K562 (cell line): ENCODE data around the gene OR8B2. TPM values are rescaled to one million over a fixed set of nuclear protein-coding genes. Genes with fewer than 3 reads are reported as not detected.
A peak's percentile ranks its signal among the peaks of the same experiment; 100 is the strongest.

ENCODE experiments used
- FOXK2 ChIP-seq, 2 experiments: fragments of 450-650 bp; IDR thresholded peaks in 1 of 2; conservative IDR thresholded peaks in 1 of 2; 2 replicates each; pipeline ENCODE4 v1.6.1; 2016; ENCODE audit warnings: low read depth in 2 of 2, mild to moderate bottlenecking in 1 of 2
- HNRNPL ChIP-seq: fragments of 200-400 bp; formaldehyde crosslinking; IDR thresholded peaks from 2 replicates; pipeline ENCODE4 v1.6.1; 2017; ENCODE audit warnings: low read depth, mild to moderate bottlenecking, low read length
- MEF2D ChIP-seq: conservative IDR thresholded peaks from 2 replicates; pipeline ENCODE4 v1.6.1; 2016; ENCODE audit warnings: low read depth, missing genetic modification characterization, missing compliant biosample characterization
- MYC ChIP-seq, 2 experiments: fragments of 250-450 bp in 1 of 2; sonication (Bioruptor Pico) in 1 of 2; IDR thresholded peaks; 2 replicates each; pipeline versions ENCODE4 v1.5.1 to v1.6.1; 2012 to 2021; ENCODE audit warnings: low read depth in 2 of 2, borderline replicate concordance in 1 of 2, improper control_type of control experiment in 1 of 2, low read length in 1 of 2, mild to moderate bottlenecking in 1 of 2, moderate library complexity in 1 of 2
- PCBP2 ChIP-seq: fragments of 200-400 bp; formaldehyde crosslinking; IDR thresholded peaks from 2 replicates; pipeline ENCODE4 v1.6.1; 2018; ENCODE audit warnings: low read length, low read depth, mild to moderate bottlenecking, moderate library complexity; ENCODE audit not compliant: poor library complexity, severe bottlenecking
- RAD21 ChIP-seq, 2 experiments: fragments of 250-450 bp in 1 of 2; fragments of 450-650 bp in 1 of 2; sonication (Bioruptor Pico) in 1 of 2; formaldehyde crosslinking in 1 of 2; IDR thresholded peaks in 1 of 2; conservative IDR thresholded peaks in 1 of 2; 2 replicates each; pipeline versions ENCODE4 v1.4.0 to v1.8.0; 2020 to 2022; ENCODE audit warnings: mild to moderate bottlenecking in 2 of 2, moderate library complexity in 1 of 2
- RFX1 ChIP-seq: fragments of 450-650 bp; IDR thresholded peaks from 2 replicates; pipeline ENCODE4 v1.6.1; 2016; ENCODE audit warnings: mild to moderate bottlenecking, moderate library complexity
- SAFB2 ChIP-seq: fragments of 200-400 bp; formaldehyde crosslinking; IDR thresholded peaks from 2 replicates; pipeline ENCODE4 v1.6.1; 2018; ENCODE audit warnings: borderline replicate concordance, low read length, low read depth, moderate library complexity; ENCODE audit not compliant: severe bottlenecking
- SMC3 ChIP-seq: conservative IDR thresholded peaks from 2 replicates; pipeline ENCODE4 v1.6.1; 2011; ENCODE audit warnings: low read depth, low read length, improper control_type of control experiment; ENCODE audit not compliant: insufficient read depth
- ZBTB17 ChIP-seq: fragments of 450-650 bp; formaldehyde crosslinking; IDR thresholded peaks from 2 replicates; pipeline ENCODE4 v1.4.0; 2020; ENCODE audit warnings: mild to moderate bottlenecking
- ZFP36 ChIP-seq: fragments of 150-350 bp; IDR thresholded peaks from 2 replicates; pipeline ENCODE4 v1.6.1; 2018; ENCODE audit warnings: low read length, low read depth; ENCODE audit not compliant: partially characterized antibody
- ZNF384 ChIP-seq: IDR thresholded peaks from 2 replicates; pipeline ENCODE4 v1.6.1; 2012; ENCODE audit warnings: low read depth, low read length, improper control_type of control experiment
- polyA plus RNA-seq, 8 experiments: library from polyadenylated mRNA; depleted of rRNA in 4 of 8; stranded (reverse) in 5 of 8; unstranded in 3 of 8; fragments of >200 nt; fragmentation: Nextera tagmentation in 2 of 8; fragmentation: Illumina TruSeq in 1 of 8; extraction: Ambion mirVana in 2 of 8; extraction: Trizol in 1 of 8; gene quantifications; 2 replicates each; pipeline versions ENCODE4 v1.2.1 to v1.2.3, GENCODE V29; 2011 to 2014; ENCODE audit warnings: inconsistent platforms in 1 of 8, missing spikeins in 1 of 8
- total RNA-seq, 7 experiments: library from RNA; depleted of rRNA in 6 of 7; stranded (reverse); fragments of >200 nt in 6 of 7; fragmentation: Illumina TruSeq in 2 of 7; extraction: Trizol in 2 of 7; gene quantifications; 2 replicates each; pipeline versions ENCODE4 v1.2.1 to v1.2.3, GENCODE V29; 2011 to 2021; ENCODE audit warnings: low replicate concordance in 1 of 7
- TF ChIP-seq, protein P1 (sequence below), 2 experiments: fragments of 450-650 bp in 1 of 2; sonication (generic) in 1 of 2; formaldehyde crosslinking in 1 of 2; IDR thresholded peaks in 1 of 2; conservative IDR thresholded peaks in 1 of 2; 2 replicates each; pipeline versions ENCODE4 v1.6.1 to v1.8.1; 2016 to 2023; ENCODE audit warnings: mild to moderate bottlenecking in 2 of 2, moderate library complexity in 2 of 2, inconsistent platforms in 1 of 2, missing genetic modification reagents in 1 of 2
- TF ChIP-seq, protein P2 (sequence below): fragments of 250-450 bp; sonication (Bioruptor Pico); IDR thresholded peaks from 2 replicates; pipeline ENCODE4 v1.4.0; 2020
- TF ChIP-seq, protein P3 (sequence below): fragments of 450-650 bp; formaldehyde crosslinking; IDR thresholded peaks from 2 replicates; pipeline ENCODE4 v1.4.0; 2020; ENCODE audit warnings: mild to moderate bottlenecking, moderate library complexity
- TF ChIP-seq, protein P4 (sequence below): IDR thresholded peaks from 2 replicates; pipeline ENCODE4 v1.6.1; 2016; ENCODE audit warnings: missing genetic modification characterization, missing compliant biosample characterization

The OR8B2 gene
- total and polyA plus RNA-seq, 9 of the 15 experiments (the other 6 are each of a cell fraction or from before 2014, with no cell fraction given), result 0.56 TPM; not detected in 8

DNA sequence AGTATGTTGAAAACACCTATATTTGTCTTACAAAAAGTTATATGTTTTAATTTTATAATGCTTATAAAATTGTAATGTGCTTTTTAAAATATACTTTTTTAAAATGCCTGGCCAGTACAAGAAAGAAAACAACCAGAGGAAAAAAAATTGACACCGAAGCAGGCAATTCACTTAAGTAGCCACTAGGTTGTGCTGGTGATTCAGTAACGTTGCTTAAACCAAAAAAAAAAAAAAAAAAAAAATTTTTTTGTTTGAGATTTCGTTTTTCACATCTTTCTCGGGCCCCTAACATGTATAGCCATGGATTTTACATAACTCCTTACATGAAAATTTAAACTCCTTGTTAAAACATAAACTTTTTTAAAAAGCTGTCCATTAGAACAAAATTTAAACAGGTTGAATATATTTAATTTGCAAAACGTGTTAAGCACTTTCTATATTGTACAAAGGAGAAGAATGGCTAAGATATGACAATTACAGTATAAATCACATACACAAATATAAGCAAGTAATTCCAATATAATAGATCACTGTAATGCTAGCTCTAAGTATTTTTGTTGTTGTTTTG is 31.1 kb upstream of the OR8B2 start (continued):
- TF ChIP-seq, protein P1, sequence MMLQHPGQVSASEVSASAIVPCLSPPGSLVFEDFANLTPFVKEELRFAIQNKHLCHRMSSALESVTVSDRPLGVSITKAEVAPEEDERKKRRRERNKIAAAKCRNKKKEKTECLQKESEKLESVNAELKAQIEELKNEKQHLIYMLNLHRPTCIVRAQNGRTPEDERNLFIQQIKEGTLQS (IDR thresholded peaks at IDR 0.05), result no peak
- TF ChIP-seq, protein P1 (CRISPR knock-in tag; conservative IDR thresholded peaks at IDR 0.05), result no peak
- TF ChIP-seq, protein P2, sequence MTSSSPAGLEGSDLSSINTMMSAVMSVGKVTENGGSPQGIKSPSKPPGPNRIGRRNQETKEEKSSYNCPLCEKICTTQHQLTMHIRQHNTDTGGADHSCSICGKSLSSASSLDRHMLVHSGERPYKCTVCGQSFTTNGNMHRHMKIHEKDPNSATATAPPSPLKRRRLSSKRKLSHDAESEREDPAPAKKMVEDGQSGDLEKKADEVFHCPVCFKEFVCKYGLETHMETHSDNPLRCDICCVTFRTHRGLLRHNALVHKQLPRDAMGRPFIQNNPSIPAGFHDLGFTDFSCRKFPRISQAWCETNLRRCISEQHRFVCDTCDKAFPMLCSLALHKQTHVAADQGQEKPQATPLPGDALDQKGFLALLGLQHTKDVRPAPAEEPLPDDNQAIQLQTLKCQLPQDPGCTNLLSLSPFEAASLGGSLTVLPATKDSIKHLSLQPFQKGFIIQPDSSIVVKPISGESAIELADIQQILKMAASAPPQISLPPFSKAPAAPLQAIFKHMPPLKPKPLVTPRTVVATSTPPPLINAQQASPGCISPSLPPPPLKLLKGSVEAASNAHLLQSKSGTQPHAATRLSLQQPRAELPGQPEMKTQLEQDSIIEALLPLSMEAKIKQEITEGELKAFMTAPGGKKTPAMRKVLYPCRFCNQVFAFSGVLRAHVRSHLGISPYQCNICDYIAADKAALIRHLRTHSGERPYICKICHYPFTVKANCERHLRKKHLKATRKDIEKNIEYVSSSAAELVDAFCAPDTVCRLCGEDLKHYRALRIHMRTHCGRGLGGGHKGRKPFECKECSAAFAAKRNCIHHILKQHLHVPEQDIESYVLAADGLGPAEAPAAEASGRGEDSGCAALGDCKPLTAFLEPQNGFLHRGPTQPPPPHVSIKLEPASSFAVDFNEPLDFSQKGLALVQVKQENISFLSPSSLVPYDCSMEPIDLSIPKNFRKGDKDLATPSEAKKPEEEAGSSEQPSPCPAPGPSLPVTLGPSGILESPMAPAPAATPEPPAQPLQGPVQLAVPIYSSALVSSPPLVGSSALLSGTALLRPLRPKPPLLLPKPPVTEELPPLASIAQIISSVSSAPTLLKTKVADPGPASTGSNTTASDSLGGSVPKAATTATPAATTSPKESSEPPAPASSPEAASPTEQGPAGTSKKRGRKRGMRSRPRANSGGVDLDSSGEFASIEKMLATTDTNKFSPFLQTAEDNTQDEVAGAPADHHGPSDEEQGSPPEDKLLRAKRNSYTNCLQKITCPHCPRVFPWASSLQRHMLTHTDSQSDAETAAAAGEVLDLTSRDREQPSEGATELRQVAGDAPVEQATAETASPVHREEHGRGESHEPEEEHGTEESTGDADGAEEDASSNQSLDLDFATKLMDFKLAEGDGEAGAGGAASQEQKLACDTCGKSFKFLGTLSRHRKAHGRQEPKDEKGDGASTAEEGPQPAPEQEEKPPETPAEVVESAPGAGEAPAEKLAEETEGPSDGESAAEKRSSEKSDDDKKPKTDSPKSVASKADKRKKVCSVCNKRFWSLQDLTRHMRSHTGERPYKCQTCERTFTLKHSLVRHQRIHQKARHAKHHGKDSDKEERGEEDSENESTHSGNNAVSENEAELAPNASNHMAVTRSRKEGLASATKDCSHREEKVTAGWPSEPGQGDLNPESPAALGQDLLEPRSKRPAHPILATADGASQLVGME (CRISPR knock-in tag), result no peak
- TF ChIP-seq SAFB2, result no peak
- TF ChIP-seq ZNF384, result peak; percentile 98
- no peak for TF ChIP-seq MEF2D (tag)
- no peak for TF ChIP-seq PCBP2
- TF ChIP-seq ZBTB17 (CRISPR knock-in tag), result no peak
- TF ChIP-seq RFX1, result no peak
- TF ChIP-seq FOXK2 (conservative IDR thresholded peaks at IDR 0.05 in 1 of 2, IDR thresholded peaks at IDR 0.05 in 1 of 2; ENCODE audit: low read depth in 2 of 2), result 0 out of 4 replicates have a peak, but pooled peaks of 1 of the 2 experiments have one; percentile 29
- no peak for TF ChIP-seq HNRNPL
- TF ChIP-seq, protein P3, sequence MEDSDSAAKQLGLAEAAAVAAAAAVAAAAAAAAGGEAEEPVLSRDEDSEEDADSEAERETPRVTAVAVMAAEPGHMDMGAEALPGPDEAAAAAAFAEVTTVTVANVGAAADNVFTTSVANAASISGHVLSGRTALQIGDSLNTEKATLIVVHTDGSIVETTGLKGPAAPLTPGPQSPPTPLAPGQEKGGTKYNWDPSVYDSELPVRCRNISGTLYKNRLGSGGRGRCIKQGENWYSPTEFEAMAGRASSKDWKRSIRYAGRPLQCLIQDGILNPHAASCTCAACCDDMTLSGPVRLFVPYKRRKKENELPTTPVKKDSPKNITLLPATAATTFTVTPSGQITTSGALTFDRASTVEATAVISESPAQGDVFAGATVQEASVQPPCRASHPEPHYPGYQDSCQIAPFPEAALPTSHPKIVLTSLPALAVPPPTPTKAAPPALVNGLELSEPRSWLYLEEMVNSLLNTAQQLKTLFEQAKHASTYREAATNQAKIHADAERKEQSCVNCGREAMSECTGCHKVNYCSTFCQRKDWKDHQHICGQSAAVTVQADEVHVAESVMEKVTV, result peak; percentile 54
- TF ChIP-seq ZFP36, result no peak
- TF ChIP-seq RAD21 (CRISPR knock-in tag; conservative IDR thresholded peaks at IDR 0.05 in 1 of 2, IDR thresholded peaks at IDR 0.05 in 1 of 2), result peak; percentile 60 to 83
- TF ChIP-seq SMC3, result peak; percentile 42; the same call in 1 of the 2 replicates
- no peak for TF ChIP-seq MYC (IDR thresholded peaks at IDR 0.05; ENCODE audit: low read depth, low read length)
- no peak for TF ChIP-seq MYC (CRISPR knock-in tag; IDR thresholded peaks at IDR 0.05; ENCODE audit: borderline replicate concordance, low read depth)
- TF ChIP-seq, protein P4, sequence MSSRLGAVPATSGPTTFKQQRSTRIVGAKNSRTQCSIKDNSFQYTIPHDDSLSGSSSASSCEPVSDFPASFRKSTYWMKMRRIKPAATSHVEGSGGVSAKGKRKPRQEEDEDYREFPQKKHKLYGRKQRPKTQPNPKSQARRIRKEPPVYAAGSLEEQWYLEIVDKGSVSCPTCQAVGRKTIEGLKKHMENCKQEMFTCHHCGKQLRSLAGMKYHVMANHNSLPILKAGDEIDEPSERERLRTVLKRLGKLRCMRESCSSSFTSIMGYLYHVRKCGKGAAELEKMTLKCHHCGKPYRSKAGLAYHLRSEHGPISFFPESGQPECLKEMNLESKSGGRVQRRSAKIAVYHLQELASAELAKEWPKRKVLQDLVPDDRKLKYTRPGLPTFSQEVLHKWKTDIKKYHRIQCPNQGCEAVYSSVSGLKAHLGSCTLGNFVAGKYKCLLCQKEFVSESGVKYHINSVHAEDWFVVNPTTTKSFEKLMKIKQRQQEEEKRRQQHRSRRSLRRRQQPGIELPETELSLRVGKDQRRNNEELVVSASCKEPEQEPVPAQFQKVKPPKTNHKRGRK (tag), result peak; percentile 84
